ENCODE measurements around the gene RUNX3.

The RUNX3 gene

GRCh38 chr1:24946861-24947658 is 17.0 kb upstream of the RUNX3 start:
- no peak for DNase-seq (ENCODE audit: low spot score)

DNA sequence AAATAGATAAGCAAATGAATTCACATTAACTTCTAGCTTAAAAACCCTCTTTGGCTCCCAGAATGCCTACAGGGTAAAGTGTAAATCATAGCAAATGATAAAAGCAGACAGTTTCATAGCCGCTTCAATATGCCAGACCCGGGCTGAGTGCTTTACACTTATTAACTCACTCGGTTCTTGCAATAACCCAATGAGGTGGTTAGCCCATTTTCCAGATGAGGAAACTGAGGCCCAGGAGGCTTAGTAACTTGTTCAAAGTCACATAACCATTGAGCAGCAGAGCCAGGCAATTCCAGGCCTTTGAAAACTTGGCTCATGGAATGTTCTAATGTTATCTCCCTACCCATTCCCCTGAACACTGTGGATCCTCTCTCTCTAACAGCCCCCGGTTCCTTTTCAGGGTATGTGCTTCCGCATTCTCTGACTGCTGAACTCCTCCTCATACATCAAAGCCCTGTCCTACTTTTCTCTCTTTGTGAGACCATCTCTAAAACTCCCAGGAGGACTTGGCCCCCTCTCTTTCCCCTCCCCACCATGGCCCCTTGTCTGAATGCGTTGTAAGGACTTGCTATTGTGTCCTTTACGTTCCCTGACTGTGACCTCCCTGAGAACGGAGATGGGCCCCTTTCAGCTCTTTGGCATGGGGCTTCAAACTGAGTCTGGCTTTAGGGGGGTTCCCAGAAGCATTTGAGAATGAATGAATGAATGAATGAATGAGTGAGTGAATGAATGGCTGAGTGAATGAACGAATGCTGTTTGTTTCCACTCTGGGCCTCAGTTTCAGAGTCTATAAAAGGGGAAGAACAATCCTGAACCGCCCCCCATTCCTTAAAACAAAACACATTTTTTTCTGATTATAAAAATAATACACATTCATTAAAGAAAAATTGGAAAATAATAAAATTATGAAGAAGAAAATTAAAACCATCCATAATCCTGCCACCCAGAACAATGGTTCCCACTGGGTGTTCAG is 15.6 kb upstream of the RUNX3 start:
- DNase-seq (ENCODE audit: low spot score) = no peak

GRCh38 chr1:24944318-24944717 is 14.2 kb upstream of the RUNX3 start:
- no peak for DNase-seq (ENCODE audit: low spot score)

- no peak for DNase-seq (ENCODE audit: low spot score)
Observed at GRCh38 chr1:24942789-24943188, 12.7 kb upstream of the RUNX3 start.

- no peak for DNase-seq (ENCODE audit: low spot score)
Observed at GRCh38 chr1:24941564-24941963, 11.5 kb upstream of the RUNX3 start.

DNA sequence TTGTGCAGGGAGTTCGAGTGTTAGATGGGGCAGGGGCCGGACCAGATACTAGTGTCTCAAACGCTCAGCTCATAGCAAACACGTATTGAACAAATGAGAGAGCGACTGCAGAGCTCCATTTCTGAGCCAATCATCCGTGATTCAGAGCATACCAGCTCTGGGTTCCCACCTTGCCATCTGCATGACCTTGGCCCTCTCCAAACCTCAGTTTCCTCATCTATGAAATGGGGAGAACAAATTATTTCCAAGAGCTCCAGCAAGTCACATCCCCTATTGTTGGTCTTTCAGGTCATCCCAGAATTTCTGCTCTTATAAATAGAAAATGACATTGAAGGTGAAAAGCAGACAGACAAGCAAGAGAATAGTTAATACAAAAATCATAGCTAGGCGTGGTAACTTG is 10.2 kb upstream of the RUNX3 start:
- DNase-seq (ENCODE audit: low spot score) = no peak

GRCh38 chr1:24939675-24940193 is 9.7 kb upstream of the RUNX3 start:
- no peak for DNase-seq (ENCODE audit: low spot score)

DNA sequence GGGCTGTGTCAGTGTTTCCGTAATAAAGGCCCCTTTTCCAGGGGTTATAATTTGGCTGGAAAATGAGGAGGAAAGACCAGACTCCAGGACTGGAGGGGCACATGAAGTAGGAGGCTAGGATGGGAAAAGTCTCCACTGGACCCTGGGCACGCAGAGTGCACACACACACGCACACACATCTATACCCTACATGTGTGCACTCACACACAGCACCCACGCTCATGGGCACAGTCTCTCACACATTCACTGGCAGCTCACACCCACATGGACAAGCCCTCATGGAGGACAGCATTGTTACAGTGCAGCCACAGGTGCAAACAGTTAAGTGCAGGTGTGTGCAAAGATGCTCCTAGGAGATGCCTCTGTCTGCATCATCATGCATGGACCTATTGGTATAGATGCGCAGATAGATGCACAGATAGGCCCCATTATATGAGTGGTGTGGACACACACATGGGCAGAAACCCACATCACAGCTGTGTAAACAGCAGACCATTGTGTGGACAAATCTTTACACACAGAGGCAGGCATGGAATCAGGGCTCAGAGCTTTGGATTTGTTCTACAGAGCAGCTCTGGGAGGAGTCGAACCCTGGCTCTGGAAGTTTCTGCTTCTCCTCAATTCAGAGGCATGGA is 9.1 kb upstream of the RUNX3 start:
- no peak for DNase-seq (ENCODE audit: low spot score)

- DNase-seq (ENCODE audit: low spot score) = no peak
Observed at GRCh38 chr1:24938276-24938675, 8.2 kb upstream of the RUNX3 start.

DNA sequence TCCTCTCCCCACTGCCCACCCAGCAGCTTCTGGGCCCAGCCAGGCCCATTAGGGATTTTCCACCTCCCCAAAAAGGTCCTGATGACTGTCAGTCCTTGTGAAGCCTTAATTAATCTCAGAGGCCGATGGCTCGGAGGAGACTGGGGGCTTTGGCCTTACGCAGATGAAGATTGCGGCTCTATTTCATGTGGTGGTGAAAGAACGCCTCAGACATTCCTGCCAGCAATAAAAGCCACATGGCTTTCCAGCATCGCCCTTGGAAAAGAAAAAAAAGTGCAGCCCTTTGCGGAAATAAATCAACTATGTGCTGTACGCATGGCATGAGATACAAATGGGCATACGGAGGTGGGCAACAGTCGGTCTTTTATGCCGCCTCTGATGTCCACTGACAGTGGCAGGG is 6.6 kb upstream of the RUNX3 start:
- no peak for DNase-seq (ENCODE audit: low spot score)

GRCh38 chr1:24935615-24936484 is 5.8 kb upstream of the RUNX3 start:
- no peak for DNase-seq (ENCODE audit: low spot score)

DNA sequence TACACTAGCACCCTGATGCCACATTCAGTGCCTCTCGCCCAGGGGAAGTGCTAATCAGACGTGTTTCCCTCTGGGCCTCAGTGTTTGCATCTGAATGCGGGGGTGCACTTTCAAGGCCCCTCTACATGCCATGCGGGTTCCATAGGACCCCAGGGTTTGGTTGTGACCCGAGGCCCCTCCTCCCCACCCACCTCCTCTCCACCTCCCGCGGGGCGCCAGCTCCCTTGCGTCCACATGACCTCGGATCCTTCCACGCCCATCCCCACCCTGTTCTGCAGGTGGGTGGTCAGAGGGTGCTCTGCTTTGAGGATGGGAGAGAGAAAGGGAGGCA is 5.1 kb upstream of the RUNX3 start:
- DNase-seq (ENCODE audit: low spot score) = no peak

DNA sequence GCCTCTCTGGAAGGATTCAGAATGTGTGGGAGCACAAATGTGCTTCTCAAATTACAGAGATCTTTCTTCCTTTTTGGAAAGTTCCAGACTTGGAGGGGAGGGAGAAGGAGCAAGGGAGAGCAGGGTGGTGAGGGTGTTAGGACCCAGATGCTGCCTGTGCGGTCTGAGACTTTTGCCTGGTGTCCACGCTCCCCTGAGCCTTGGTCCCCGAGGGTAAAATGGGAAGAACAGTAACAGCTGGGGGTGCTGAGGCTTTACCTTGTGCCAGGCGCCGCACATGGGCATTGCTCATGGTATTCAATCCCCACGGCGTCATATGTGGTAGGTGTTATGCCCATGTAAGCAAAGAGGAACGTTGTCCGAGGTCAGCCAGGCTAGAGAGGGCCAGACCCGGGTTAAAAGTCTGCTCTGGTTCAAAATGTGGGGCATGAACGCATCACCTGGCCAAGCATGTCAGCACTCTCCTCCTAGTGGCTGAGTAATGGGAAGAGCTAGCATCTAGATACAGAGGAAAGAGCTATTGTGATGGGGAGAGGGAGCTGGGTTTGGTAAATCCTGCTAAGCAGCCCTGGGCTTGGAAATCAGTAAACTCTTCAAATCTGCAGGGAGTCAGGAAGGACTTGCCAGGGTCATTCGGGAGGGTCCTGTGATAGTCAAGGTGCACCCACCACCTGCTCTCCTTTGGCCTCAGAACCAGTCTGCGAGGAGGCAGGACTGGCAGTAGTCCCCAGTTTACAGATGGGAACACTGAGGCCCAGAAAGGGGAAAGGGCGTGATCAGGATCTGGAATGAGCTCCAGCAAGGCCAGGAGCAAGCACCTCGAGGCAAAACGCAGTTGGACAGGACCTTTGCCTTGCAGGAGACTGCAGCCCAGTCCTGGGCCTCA is 4.5 kb upstream of the RUNX3 start:
- DNase-seq (ENCODE audit: low spot score) = no peak

- DNase-seq (ENCODE audit: low spot score) = no peak
Observed at GRCh38 chr1:24933468-24933867, 3.4 kb upstream of the RUNX3 start.

GRCh38 chr1:24932725-24933294 is 2.7 kb upstream of the RUNX3 start:
- DNase-seq (ENCODE audit: low spot score) = no peak

DNA sequence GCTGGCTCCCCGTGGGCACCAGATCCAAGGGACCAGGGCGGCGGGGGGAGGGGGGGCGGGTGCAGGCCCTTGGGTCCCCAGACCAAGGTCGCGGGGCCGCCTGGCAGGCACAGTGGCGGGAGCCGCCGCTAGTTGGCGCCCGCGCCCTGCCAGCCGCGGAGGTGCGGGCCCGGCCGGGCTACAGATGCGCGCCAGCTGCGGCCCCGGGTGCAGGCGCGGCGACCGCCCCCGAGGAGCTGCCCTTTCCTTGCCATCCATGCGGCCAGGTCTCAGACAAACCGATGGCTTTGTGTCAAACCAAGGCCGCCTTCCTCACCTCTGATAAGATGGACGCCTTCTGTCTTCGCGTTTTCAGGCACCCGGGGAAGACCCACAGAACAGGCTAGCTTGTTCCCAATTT is 2.2 kb upstream of the RUNX3 start:
- DNase-seq (ENCODE audit: low spot score) = no peak

GRCh38 chr1:24931468-24932231 is 1.6 kb upstream of the RUNX3 start:
- DNase-seq (ENCODE audit: low spot score) = no peak

DNA sequence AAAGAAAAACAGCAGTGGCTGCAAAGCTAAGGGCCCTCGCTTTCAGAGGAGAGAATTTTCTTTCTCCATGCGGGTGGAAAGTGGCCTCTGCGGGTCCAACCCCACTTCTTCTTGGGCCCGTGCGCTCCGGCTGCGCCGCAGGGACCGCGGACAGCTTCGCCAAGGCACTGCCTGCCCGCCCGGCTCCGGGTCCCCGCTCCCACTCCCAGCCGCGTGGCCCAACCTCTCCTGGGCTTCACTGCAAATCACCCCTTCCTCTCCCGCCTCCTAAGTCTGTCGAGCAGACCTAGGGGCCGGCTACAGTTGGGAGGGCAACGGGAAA is 1.0 kb upstream of the RUNX3 start:
- DNase-seq (ENCODE audit: low spot score) = no peak

DNA sequence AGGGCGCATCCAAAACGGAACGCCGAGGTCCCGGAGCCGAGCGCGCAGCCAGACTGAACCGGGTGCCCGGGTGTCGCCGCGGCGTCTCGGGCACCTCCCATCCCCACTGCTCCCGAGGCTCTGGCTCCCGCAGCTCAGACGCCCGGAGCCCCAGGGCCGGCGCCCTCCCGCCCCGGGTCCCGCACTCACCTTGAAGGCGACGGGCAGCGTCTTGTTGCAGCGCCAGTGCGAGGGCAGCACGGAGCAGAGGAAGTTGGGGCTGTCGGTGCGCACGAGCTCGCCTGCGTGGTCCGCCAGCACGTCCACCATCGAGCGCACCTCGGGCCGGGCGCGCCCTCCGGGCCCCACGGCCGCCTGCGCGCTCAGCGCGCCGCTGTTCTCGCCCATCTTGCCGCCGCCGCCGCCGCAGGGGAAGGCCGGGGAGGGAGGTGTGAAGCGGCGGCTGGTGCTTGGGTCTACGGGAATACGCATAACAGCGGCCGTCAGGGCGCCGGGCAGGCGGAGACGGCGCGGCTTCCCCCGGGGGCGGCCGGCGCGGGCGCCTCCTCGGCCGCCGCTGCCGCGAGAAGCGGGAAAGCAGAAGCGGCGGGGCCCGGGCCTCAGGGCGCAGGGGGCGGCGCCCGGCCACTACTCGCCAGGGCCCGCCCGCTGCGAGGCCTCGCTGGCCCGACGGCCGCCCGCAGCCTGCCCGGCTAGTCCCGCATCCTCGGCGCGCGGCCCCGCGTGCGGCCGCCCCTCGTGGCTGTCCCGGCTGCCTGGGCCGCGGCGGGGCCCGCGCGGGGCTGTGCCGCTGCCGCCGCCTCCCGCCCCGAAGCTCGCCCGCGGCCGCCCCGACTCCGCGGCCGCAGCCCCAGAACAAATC is 447 bp downstream of the RUNX3 start:
- DNase-seq (ENCODE audit: low spot score) = no peak
